Measurements from ENCODE around the gene DDX39B. TPM values are rescaled to one million over a fixed set of nuclear protein-coding genes. Genes with fewer than 3 reads are reported as not detected.

Gene DDX39B
- total and polyA plus RNA-seq, 9 of the 15 experiments (the other 6 are each of a cell fraction or from before 2014, with no cell fraction given): 479 to 869 (median 592) TPM

DNA sequence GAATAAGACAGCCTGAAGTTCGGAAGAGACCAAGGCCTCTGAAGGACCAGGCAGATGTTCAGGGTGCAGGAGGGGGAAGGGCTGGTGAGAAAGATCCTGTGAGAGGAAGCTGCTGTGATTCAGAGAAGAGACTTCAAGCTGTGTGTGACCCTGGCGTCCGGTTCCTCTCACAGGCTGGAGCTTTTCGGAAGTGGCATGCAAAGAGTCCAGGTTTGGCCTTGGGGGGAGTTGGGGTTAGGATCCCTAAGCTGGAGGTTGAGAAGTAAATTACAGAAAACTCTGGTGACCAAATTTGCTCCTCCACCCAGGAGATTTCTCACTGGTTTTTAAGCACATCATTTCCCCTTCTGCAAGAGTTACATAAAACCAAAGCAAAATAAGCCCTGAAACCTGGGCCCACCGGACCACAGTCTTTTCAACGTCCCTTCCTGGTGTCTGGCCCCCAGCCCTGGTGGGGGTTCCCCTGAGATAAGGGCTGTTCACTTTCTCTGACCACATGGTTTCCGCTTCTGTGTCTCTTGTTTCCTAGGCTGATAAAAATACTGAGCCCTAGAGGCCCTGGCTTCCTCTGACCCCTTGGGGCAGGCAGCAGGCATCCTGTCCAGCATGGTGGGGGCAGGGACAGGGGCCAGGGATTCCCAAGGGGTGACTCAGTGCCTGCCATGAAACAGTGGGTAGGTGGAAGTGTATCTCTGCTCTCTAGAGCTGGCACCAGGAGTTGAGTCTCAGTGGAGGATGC, 18.3 kb upstream of the DDX39B start (continued):
- TF ChIP-seq HNRNPK (IDR thresholded peaks at IDR 0.05; ENCODE audit: low read depth, low read length, poor library complexity, severe bottlenecking) (no peak), MAFG (tag; conservative IDR thresholded peaks at IDR 0.05) (no peak), ZNF232 (CRISPR knock-in tag; IDR thresholded peaks at IDR 0.05) (no peak), NUFIP1 (IDR thresholded peaks at IDR 0.05; ENCODE audit: partially characterized antibody) (no peak), STAT5A (IDR thresholded peaks at IDR 0.05; ENCODE audit: borderline replicate concordance, low read length) (no peak), ZNF589 (CRISPR knock-in tag; IDR thresholded peaks at IDR 0.05; ENCODE audit: low read depth) (peak; percentile 52; the same call in 1 of the 2 replicates), RCOR1 (IDR thresholded peaks at IDR 0.05; ENCODE audit: borderline replicate concordance in 1 of 2, low read depth in 2 of 2, low read length in 2 of 2) (peak in 1 of 2 experiments; percentile 84; a peak in 1 of 4 replicates), GABPB1 (CRISPR knock-in tag; IDR thresholded peaks at IDR 0.05) (0 out of 2 replicates have a peak, but pooled peaks have one; percentile 19)
- TF ChIP-seq, protein P1, sequence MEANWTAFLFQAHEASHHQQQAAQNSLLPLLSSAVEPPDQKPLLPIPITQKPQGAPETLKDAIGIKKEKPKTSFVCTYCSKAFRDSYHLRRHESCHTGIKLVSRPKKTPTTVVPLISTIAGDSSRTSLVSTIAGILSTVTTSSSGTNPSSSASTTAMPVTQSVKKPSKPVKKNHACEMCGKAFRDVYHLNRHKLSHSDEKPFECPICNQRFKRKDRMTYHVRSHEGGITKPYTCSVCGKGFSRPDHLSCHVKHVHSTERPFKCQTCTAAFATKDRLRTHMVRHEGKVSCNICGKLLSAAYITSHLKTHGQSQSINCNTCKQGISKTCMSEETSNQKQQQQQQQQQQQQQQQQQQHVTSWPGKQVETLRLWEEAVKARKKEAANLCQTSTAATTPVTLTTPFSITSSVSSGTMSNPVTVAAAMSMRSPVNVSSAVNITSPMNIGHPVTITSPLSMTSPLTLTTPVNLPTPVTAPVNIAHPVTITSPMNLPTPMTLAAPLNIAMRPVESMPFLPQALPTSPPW (CRISPR knock-in tag; IDR thresholded peaks at IDR 0.05): peak; percentile 79
- TF ChIP-seq, protein P2, sequence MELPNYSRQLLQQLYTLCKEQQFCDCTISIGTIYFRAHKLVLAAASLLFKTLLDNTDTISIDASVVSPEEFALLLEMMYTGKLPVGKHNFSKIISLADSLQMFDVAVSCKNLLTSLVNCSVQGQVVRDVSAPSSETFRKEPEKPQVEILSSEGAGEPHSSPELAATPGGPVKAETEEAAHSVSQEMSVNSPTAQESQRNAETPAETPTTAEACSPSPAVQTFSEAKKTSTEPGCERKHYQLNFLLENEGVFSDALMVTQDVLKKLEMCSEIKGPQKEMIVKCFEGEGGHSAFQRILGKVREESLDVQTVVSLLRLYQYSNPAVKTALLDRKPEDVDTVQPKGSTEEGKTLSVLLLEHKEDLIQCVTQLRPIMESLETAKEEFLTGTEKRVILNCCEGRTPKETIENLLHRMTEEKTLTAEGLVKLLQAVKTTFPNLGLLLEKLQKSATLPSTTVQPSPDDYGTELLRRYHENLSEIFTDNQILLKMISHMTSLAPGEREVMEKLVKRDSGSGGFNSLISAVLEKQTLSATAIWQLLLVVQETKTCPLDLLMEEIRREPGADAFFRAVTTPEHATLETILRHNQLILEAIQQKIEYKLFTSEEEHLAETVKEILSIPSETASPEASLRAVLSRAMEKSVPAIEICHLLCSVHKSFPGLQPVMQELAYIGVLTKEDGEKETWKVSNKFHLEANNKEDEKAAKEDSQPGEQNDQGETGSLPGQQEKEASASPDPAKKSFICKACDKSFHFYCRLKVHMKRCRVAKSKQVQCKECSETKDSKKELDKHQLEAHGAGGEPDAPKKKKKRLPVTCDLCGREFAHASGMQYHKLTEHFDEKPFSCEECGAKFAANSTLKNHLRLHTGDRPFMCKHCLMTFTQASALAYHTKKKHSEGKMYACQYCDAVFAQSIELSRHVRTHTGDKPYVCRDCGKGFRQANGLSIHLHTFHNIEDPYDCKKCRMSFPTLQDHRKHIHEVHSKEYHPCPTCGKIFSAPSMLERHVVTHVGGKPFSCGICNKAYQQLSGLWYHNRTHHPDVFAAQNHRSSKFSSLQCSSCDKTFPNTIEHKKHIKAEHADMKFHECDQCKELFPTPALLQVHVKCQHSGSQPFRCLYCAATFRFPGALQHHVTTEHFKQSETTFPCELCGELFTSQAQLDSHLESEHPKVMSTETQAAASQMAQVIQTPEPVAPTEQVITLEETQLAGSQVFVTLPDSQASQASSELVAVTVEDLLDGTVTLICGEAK (IDR thresholded peaks at IDR 0.05): peak; percentile 44; the same call in 1 of the 2 replicates
- TF ChIP-seq, protein P2 (CRISPR knock-in tag; IDR thresholded peaks at IDR 0.05): no peak
- TF ChIP-seq, protein P3, sequence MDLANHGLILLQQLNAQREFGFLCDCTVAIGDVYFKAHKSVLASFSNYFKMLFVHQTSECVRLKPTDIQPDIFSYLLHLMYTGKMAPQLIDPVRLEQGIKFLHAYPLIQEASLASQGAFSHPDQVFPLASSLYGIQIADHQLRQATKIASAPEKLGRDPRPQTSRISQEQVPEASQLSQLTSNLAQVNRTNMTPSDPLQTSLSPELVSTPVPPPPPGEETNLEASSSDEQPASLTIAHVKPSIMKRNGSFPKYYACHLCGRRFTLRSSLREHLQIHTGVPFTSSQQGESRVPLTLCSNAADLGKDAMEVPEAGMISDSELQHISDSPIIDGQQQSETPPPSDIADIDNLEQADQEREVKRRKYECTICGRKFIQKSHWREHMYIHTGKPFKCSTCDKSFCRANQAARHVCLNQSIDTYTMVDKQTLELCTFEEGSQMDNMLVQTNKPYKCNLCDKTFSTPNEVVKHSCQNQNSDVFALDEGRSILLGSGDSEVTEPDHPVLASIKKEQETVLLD (IDR thresholded peaks at IDR 0.05): peak; percentile 13; the same call in 1 of the 2 replicates
- TF ChIP-seq, protein P4, sequence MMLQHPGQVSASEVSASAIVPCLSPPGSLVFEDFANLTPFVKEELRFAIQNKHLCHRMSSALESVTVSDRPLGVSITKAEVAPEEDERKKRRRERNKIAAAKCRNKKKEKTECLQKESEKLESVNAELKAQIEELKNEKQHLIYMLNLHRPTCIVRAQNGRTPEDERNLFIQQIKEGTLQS (IDR thresholded peaks at IDR 0.05): peak; percentile 87
- TF ChIP-seq, protein P4 (CRISPR knock-in tag; conservative IDR thresholded peaks at IDR 0.05): no peak
